ENCODE measurements around the gene CFAP100.

CFAP100 gene

DNA sequence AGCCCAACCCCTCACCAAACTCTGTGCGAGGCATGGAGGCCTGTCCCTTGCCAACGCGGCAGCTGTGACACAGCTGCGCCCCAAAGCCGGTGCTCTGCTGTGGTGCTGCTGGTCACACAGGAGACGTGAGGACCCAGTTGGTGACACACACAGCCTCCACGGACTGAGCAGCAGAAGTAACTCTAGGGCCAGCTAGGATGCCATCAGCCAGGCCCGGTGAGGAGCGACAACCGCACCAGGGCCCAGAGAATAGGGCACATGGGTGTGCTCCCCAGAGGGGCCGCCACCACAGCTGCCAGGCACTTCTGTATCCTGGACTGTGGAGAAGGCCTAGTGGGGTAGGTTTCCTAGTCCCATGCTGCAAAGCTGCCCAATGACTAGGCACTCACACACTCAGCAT, 70.3 kb downstream of the CFAP100 start:
- H3K4me3 ChIP-seq (ENCODE audit: low read depth, low read length, poor library complexity, severe bottlenecking): no peak overlapping the region
- H3K9ac ChIP-seq (ENCODE audit: low read length): no peak overlapping the region
- no peaks in the 10 kb centered on the region for H3F3A ChIP-seq (ENCODE audit: insufficient read depth, low read length)
- H3K4me1 ChIP-seq (ENCODE audit: insufficient read depth, low read length, severe bottlenecking): no peaks in the 10 kb centered on the region
- H3K27ac ChIP-seq (ENCODE audit: low read depth, low read length, poor library complexity, severe bottlenecking): no peak overlapping the region
- no peaks in the 10 kb centered on the region for H3K27me3 ChIP-seq (ENCODE audit: insufficient read depth, low read length)
- no peaks in the 10 kb centered on the region for H4K20me1 ChIP-seq (ENCODE audit: insufficient read depth, low read length)
- no peaks in the 10 kb centered on the region for H3K79me2 ChIP-seq (ENCODE audit: insufficient read depth, low read length)
- H3K9me2 ChIP-seq (ENCODE audit: low read depth, low read length): no peaks in the 10 kb centered on the region
- H3K4me2 ChIP-seq (ENCODE audit: low read length): no peak overlapping the region
- no peaks in the 10 kb centered on the region for H3K9me3 ChIP-seq (ENCODE audit: low read length)
- peaks cover 94% of the 10 kb centered on the region for H3K36me3 ChIP-seq (ENCODE audit: insufficient read depth, low read length)
- no peak for TF ChIP-seq EZH2 (IDR thresholded peaks at IDR 0.05; ENCODE audit: borderline replicate concordance, low read length)
- TF ChIP-seq, protein P1, sequence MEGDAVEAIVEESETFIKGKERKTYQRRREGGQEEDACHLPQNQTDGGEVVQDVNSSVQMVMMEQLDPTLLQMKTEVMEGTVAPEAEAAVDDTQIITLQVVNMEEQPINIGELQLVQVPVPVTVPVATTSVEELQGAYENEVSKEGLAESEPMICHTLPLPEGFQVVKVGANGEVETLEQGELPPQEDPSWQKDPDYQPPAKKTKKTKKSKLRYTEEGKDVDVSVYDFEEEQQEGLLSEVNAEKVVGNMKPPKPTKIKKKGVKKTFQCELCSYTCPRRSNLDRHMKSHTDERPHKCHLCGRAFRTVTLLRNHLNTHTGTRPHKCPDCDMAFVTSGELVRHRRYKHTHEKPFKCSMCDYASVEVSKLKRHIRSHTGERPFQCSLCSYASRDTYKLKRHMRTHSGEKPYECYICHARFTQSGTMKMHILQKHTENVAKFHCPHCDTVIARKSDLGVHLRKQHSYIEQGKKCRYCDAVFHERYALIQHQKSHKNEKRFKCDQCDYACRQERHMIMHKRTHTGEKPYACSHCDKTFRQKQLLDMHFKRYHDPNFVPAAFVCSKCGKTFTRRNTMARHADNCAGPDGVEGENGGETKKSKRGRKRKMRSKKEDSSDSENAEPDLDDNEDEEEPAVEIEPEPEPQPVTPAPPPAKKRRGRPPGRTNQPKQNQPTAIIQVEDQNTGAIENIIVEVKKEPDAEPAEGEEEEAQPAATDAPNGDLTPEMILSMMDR (IDR thresholded peaks at IDR 0.05; ENCODE audit: low read length): no peak
- no peak overlapping the region for H2AFZ ChIP-seq (ENCODE audit: low read length)

DNA sequence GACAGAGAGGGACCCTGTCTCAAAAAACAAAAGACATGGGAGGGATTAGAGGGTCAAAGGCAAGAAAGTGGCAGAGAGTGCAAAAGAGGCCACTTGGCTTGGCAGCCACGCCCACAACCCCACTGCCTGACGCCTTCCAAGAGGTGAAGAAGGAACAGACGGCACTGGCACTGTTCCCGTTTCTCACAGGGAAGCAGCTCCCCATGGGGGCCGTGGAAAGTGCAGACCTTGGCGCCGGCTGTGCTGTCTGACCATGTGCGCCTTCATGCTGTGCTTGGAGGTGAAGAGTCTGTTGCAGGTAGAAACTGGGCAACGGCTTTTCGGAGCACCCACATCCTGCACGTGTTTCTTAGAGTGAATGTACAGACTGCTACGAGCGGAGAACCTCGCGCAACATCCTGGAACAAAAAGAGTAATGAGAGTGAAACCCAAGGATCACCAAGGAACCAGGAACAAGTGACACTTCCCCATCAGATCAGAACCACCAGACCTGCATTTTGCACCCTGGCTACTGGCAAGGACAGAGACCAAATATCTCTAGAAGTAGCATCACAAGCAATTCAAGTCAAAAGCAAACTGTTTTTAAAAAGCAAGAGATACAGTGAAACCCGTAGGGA, 71.3 kb downstream of the CFAP100 start:
- Histone ChIP-seq H3K9me3 (ENCODE audit: low read length) (no peaks in the 10 kb centered on the region), H4K20me1 (ENCODE audit: insufficient read depth, low read length) (no peaks in the 10 kb centered on the region), H3K9me2 (ENCODE audit: low read depth, low read length) (no peaks in the 10 kb centered on the region), H3K79me2 (ENCODE audit: insufficient read depth, low read length) (no peaks in the 10 kb centered on the region), H3K4me3 (ENCODE audit: low read depth, low read length, poor library complexity, severe bottlenecking) (no peak overlapping the region), H3K27me3 (ENCODE audit: insufficient read depth, low read length) (no peaks in the 10 kb centered on the region), H3K36me3 (ENCODE audit: insufficient read depth, low read length) (peaks cover 97% of the 10 kb centered on the region), H3K27ac (ENCODE audit: low read depth, low read length, poor library complexity, severe bottlenecking) (no peak overlapping the region), H3K4me2 (ENCODE audit: low read length) (no peak overlapping the region), H3K4me1 (ENCODE audit: insufficient read depth, low read length, severe bottlenecking) (no peaks in the 10 kb centered on the region), H3K9ac (ENCODE audit: low read length) (no peak overlapping the region), H2AFZ (ENCODE audit: low read length) (no peak overlapping the region), H3F3A (ENCODE audit: insufficient read depth, low read length) (no peaks in the 10 kb centered on the region)
- TF ChIP-seq EZH2 (IDR thresholded peaks at IDR 0.05; ENCODE audit: borderline replicate concordance, low read length): no peak
- TF ChIP-seq, protein P1 (IDR thresholded peaks at IDR 0.05; ENCODE audit: low read length): no peak

DNA sequence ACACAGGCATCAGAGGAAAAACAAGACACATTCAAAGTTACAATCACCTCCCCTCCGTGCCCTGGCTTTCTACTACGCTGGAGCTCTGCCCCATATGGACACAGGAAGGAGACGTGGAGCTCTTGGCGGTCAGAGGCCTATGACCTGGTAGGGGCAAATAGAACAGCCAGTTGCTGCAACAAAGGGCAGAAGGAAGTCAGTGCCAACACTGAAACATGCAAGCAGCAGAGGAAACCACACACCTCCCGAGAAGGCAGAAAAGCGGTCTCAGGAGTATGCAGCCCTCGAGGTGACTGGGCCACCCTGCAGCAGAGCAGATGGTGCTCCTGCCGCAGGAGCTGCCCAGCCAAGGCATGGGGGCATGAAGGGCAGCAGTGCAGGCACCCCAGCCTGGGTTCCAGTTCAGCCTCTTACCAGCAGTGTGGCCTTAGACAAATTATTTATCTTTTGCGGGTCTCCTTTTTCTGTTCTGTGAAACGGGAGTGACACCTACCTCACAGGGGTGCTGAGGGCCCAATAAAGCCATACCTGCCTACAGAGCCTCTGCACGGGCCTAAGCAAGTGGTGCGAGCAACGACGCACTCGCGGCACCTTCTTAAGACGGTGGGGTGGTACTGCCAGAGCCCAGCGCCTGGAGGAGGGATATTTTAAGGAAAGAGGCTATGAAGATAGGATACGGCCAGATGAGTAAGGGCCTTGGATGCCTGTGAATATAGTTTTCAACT, 72.3 kb downstream of the CFAP100 start:
- Histone ChIP-seq H3K4me1 (ENCODE audit: insufficient read depth, low read length, severe bottlenecking) (peaks cover 3% of the 10 kb centered on the region), H3K9ac (ENCODE audit: low read length) (no peak overlapping the region), H3K36me3 (ENCODE audit: insufficient read depth, low read length) (peaks cover 97% of the 10 kb centered on the region), H3K9me3 (ENCODE audit: low read length) (no peaks in the 10 kb centered on the region), H3K27me3 (ENCODE audit: insufficient read depth, low read length) (no peaks in the 10 kb centered on the region), H4K20me1 (ENCODE audit: insufficient read depth, low read length) (no peaks in the 10 kb centered on the region), H2AFZ (ENCODE audit: low read length) (no peak overlapping the region), H3F3A (ENCODE audit: insufficient read depth, low read length) (no peaks in the 10 kb centered on the region), H3K4me2 (ENCODE audit: low read length) (no peak overlapping the region), H3K9me2 (ENCODE audit: low read depth, low read length) (no peaks in the 10 kb centered on the region), H3K27ac (ENCODE audit: low read depth, low read length, poor library complexity, severe bottlenecking) (no peak overlapping the region), H3K79me2 (ENCODE audit: insufficient read depth, low read length) (no peaks in the 10 kb centered on the region), H3K4me3 (ENCODE audit: low read depth, low read length, poor library complexity, severe bottlenecking) (no peak overlapping the region)
- TF ChIP-seq EZH2 (IDR thresholded peaks at IDR 0.05; ENCODE audit: borderline replicate concordance, low read length): no peak
- TF ChIP-seq, protein P1 (IDR thresholded peaks at IDR 0.05; ENCODE audit: low read length): no peak

All from OCI-LY1 (cell line).